Parathyroid adenoma (tissue), 2 donors: Measurements from ENCODE around the gene AMBN.

ENCODE experiments used
- H2AFZ ChIP-seq: fragments of 300-600 bp; sonication (generic); one replicate; pipeline ENCODE4 v1.7.0; 2017; ENCODE audit warnings: antibody characterized with exemption, mild to moderate bottlenecking
- H3K27ac ChIP-seq: fragments of 300-600 bp; sonication (generic); one replicate; pipeline ENCODE4 v1.7.0; 2017
- H3K27me3 ChIP-seq: fragments of 300-600 bp; sonication (generic); one replicate; pipeline ENCODE4 v1.7.0; 2017; ENCODE audit warnings: low read length; ENCODE audit not compliant: control insufficient read depth, insufficient read depth
- H3K36me3 ChIP-seq: fragments of 300-600 bp; sonication (generic); one replicate; pipeline ENCODE4 v1.7.0; 2017; ENCODE audit warnings: low read length; ENCODE audit not compliant: control insufficient read depth, insufficient read depth
- H3K4me1 ChIP-seq: fragments of 300-600 bp; sonication (generic); one replicate; pipeline ENCODE4 v1.7.0; 2017; ENCODE audit warnings: control low read depth
- H3K4me2 ChIP-seq: fragments of 300-600 bp; sonication (generic); one replicate; pipeline ENCODE4 v1.7.0; 2017; ENCODE audit warnings: low read length
- H3K4me3 ChIP-seq: fragments of 300-600 bp; sonication (generic); one replicate; pipeline ENCODE4 v1.7.0; 2017; ENCODE audit warnings: low read depth, low read length
- H3K79me2 ChIP-seq: fragments of 300-600 bp; sonication (generic); one replicate; pipeline ENCODE4 v1.7.0; 2017; ENCODE audit warnings: control low read depth
- H3K9ac ChIP-seq: fragments of 300-600 bp; sonication (generic); one replicate; pipeline ENCODE4 v1.7.0; 2017; ENCODE audit warnings: mild to moderate bottlenecking
- H3K9me3 ChIP-seq: fragments of 300-600 bp; sonication (generic); one replicate; pipeline ENCODE4 v1.7.0; 2017; ENCODE audit warnings: low read length; ENCODE audit not compliant: control insufficient read depth
- CTCF ChIP-seq: fragments of 300-600 bp; sonication (generic); IDR thresholded peaks from one replicate; pipeline ENCODE4 v1.7.0; 2017; ENCODE audit warnings: antibody characterized with exemption, mild to moderate bottlenecking
- donor health status: primary hyperparathyroidism.

AMBN gene

GRCh38 chr4:70591955-70592582, at the start of gene AMBN:
TSS of gene AMBN (plus strand) at chr4:70592256. CDS start at chr4:70592359, 103 bp downstream.
- H3K9me3 ChIP-seq = no peaks in the 10 kb centered on the region
- H3K4me2 ChIP-seq = no peak within 1 kb of the TSS
- H3K27ac ChIP-seq = no peak within 1 kb of the TSS
- H3K27me3 ChIP-seq = no peaks in the 10 kb centered on the region
- no peak within 1 kb of the TSS for H3K4me3 ChIP-seq
- TF ChIP-seq CTCF = no peak
- H2AFZ ChIP-seq = no peak within 1 kb of the TSS
- H3K79me2 ChIP-seq = no peaks in the 10 kb centered on the region
- H3K4me1 ChIP-seq = no peaks in the 10 kb centered on the region
- no peak within 1 kb of the TSS for H3K9ac ChIP-seq
- no peaks in the 10 kb centered on the region for H3K36me3 ChIP-seq

GRCh38 chr4:70544279-70544868, 47.7 kb upstream of the AMBN start:
- Histone ChIP-seq H3K4me1 (no peaks in the 10 kb centered on the region), H3K79me2 (no peaks in the 10 kb centered on the region), H3K27ac (no peak overlapping the region), H3K9me3 (no peaks in the 10 kb centered on the region), H3K36me3 (no peaks in the 10 kb centered on the region), H3K9ac (no peak overlapping the region), H2AFZ (no peak overlapping the region), H3K27me3 (no peaks in the 10 kb centered on the region), H3K4me3 (no peak overlapping the region), H3K4me2 (no peak overlapping the region)
- peak; percentile 11 for TF ChIP-seq CTCF

- H3K27me3 ChIP-seq = no peaks in the 10 kb centered on the region
These were observed 35.2 kb upstream of the AMBN start for GRCh38 chr4:70556856-70557255.

GRCh38 chr4:70559211-70559830, 32.7 kb upstream of the AMBN start:
- H3K4me2 ChIP-seq = no peak overlapping the region
- H3K9me3 ChIP-seq = no peaks in the 10 kb centered on the region

More at GRCh38 chr4:70556856-70557255, 35.2 kb upstream of the AMBN start:
- Histone ChIP-seq H3K27ac (no peak overlapping the region), H3K4me3 (no peak overlapping the region), H3K36me3 (no peaks in the 10 kb centered on the region), H3K4me1 (no peaks in the 10 kb centered on the region), H3K79me2 (no peaks in the 10 kb centered on the region), H2AFZ (no peak overlapping the region), H3K4me2 (no peak overlapping the region), H3K9me3 (no peaks in the 10 kb centered on the region), H3K9ac (no peak overlapping the region)
- no peak for TF ChIP-seq CTCF

More at GRCh38 chr4:70559211-70559830, 32.7 kb upstream of the AMBN start:
- no peak overlapping the region for H3K27ac ChIP-seq
- TF ChIP-seq CTCF = peak; percentile 50
- no peak overlapping the region for H3K4me3 ChIP-seq
- peak overlapping the region; percentile 23 for H2AFZ ChIP-seq
- no peak overlapping the region for H3K9ac ChIP-seq
- H3K4me1 ChIP-seq = no peaks in the 10 kb centered on the region
- H3K36me3 ChIP-seq = no peaks in the 10 kb centered on the region
- H3K27me3 ChIP-seq = no peaks in the 10 kb centered on the region
- H3K79me2 ChIP-seq = no peaks in the 10 kb centered on the region
